ENCODE data around the gene VTI1A.

DNA sequence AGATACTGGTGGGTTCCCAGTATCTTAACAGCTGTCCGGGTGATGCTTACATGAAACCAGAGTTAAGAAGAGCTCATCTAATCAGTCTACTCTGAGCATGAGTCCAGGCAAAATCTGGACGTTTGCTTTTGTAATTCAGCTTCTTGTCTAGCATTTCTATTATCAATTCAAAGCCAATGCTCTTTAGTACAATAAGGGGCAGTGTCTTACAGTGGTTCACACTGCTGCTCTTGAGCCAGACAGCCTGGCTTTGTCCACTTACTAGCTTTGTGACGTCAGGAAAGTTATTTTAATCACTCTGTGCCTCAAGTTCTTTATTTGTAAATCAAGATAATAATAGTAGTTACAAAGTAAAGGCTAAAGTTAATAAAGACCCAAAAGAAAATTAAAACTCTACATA is 275.7 kb downstream of the VTI1A start:
- TF ChIP-seq, protein P1, sequence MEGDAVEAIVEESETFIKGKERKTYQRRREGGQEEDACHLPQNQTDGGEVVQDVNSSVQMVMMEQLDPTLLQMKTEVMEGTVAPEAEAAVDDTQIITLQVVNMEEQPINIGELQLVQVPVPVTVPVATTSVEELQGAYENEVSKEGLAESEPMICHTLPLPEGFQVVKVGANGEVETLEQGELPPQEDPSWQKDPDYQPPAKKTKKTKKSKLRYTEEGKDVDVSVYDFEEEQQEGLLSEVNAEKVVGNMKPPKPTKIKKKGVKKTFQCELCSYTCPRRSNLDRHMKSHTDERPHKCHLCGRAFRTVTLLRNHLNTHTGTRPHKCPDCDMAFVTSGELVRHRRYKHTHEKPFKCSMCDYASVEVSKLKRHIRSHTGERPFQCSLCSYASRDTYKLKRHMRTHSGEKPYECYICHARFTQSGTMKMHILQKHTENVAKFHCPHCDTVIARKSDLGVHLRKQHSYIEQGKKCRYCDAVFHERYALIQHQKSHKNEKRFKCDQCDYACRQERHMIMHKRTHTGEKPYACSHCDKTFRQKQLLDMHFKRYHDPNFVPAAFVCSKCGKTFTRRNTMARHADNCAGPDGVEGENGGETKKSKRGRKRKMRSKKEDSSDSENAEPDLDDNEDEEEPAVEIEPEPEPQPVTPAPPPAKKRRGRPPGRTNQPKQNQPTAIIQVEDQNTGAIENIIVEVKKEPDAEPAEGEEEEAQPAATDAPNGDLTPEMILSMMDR (IDR thresholded peaks at IDR 0.05), result no peak
- TF ChIP-seq POLR2A (IDR thresholded peaks at IDR 0.05), result no peak

Measured in thyroid gland (tissue), 4 donors.